GM12892 (cell line): ENCODE results near the gene ZCCHC7.
"Not testable (repeated sequence)": the region's sequence is repeated elsewhere in the genome, so short reads cannot be mapped to it uniquely, and the experiment has no call there.

Source experiments
- POLR2A ChIP-seq: IDR thresholded peaks from 2 replicates; pipeline ENCODE4 v1.6.1; 2011; ENCODE audit warnings: low read depth, low read length, control low read depth
- POLR2AphosphoS5 ChIP-seq: IDR thresholded peaks from 2 replicates; pipeline ENCODE4 v1.6.1; 2011; ENCODE audit warnings: low read depth, low read length, control low read depth
- TAF1 ChIP-seq: IDR thresholded peaks from 2 replicates; pipeline ENCODE4 v1.6.1; 2011; ENCODE audit warnings: low read depth, mild to moderate bottlenecking, control low read depth, low read length, borderline replicate concordance

GRCh38 chr9:37080165-37080628 is 40.2 kb upstream of the ZCCHC7 start:
- not testable (repeated sequence) for TF ChIP-seq TAF1, POLR2A, POLR2AphosphoS5
